Right lobe of liver (tissue), 4 donors: ENCODE data around the gene CFAP46.

Source experiments
- CTCF ChIP-seq, 4 donors: fragments of 200-600 bp in 3 of 4; fragments of 450-650 bp in 1 of 4; IDR thresholded peaks; one replicate each; pipeline versions ENCODE4 v1.5.1 to v1.8.0; 2016 to 2022; ENCODE audit warnings: antibody characterized with exemption in 4 of 4, mild to moderate bottlenecking in 2 of 4
- POLR2A ChIP-seq: fragments of 450-650 bp; IDR thresholded peaks from one replicate; pipeline ENCODE4 v1.6.1; 2017; ENCODE audit warnings: antibody characterized with exemption, mild to moderate bottlenecking
- donor health status: DM: no; HTN: no; CAD: no.
- donor health status: DM: no; HTN: no; CAD: no.
- donor health status: DM: no; HTN: yes; CAD: no.

- TF ChIP-seq CTCF (IDR thresholded peaks at IDR 0.05) (no peak), POLR2A (no peak)
Observed at GRCh38 chr10:132786884-132787494, 155.4 kb downstream of the CFAP46 start.
